NCI-H2107 treated with DMSO at 0.1 percent for 48 hours (cell line): Measurements from ENCODE around the gene ETF1.
"Not testable (repeated sequence)": the region's sequence is repeated elsewhere in the genome, so short reads cannot be mapped to it uniquely, and the experiment has no call there.

Experiments
- DNase-seq: peaks from one replicate; lab custom pipeline; 2025; ENCODE audit not compliant: unreplicated experiment; lab: John Stamatoyannopoulos, UW

The ETF1 gene

DNA sequence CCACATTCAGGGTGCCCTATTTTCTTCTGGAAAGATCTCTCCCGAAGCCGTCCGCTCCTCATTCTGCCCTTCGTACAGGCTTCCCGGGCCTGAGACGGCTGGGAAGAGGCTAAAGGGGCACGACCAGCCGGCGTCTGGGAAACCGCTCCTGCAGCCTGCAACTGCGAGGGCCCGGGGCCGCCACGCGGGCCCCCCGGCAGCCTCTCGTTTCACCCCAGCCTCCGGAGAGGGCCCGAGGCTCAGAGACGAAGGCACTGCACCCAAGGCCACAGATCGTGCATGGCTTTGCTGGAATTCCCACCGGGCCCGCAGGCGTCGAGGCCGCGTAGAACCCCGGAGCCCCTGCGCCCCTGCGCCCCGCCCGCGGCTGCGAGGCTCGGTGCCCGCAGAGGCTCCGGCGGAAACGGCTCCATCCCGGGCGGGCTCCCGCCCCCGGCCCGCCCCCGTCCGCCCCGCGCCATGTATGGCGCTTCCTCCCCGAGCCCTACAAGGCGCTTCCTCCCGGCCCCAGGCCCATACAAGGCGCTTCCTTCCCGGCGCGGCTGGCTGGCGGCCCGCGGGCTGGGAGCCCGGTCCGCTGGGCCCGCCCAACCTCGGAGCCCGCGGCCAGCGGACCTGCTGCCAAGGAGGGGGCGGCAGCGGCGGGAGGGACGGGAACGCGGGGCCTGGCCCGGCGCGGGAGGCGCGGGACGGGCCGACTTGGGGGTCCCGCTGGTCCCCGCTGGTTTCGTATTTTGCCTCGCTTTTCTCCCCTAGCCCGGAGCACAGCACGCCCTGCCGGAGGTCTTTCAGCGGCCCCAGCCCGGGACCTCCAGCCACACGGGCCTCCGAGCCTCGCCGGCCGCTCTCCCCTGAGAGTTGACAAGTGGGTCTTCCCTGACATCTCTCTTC lies 51.1 kb downstream of the ETF1 start:
- DNase-seq = no peak

DNA sequence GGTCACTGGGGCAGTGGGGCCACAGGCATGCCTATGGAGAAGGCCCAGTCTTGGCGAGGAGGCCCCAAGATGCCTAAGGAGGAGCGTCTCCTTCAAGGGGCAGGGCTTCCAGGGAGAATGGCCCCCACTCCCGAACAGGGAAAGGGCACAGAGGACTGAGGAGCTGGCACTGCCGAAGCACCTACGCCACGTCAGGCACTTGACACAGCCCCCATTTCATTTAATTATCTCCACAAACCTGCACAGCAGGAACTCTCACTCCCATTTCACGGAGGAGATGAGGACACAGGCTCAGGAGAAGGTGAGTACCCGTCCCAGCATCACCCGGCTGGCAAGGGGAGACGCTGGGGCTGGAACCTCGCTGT lies 51.8 kb downstream of the ETF1 start:
- no peak for DNase-seq

DNA sequence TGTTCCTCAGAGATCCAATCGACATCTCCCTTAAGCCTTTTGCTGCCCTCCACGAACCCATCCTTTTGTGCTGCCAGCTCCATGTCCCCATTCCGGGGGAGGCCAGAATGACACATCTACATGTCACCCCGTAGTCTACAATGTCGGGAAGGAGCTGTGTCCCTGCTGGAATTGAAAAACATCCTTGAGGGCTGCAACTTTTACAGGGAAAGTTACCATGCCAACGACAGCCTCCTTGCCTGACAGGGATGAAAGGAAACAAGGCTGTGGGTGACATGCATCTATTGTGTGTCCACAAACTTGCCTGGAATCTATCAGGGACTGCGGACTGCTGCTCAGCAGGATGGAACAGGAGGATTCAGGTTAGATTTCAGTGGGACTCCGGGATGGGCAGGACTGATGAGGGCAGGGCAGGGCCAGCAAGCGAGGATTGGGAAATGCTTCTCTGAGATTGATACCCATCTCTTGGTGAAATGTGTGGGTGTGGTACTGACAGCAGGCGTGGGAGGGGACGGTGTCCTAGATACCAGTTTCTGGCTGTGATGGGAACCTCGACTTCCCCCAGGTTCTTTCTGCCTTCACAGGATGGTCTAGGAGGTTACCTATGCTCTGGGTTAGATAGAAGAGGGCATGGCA lies 52.3 kb downstream of the ETF1 start:
- no peak for DNase-seq

DNA sequence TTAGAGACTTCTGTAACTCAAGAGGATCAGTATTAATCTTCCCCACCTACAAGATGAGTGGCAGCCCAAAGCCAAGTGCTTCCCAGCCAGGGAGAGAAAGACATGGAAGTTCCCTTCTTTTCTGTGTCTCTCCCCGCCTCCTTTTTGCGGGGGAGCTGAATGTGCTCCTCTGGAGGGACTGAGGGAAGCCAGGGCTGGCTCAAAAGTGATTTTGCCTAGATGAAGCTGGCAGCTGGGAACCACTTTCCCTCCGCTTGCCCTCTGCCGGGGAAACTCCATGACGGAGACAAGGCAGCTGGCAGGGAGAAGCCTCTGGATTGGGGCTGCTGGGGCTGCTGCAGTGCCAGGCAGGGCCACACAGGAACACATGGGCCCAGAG lies 53.4 kb downstream of the ETF1 start:
- DNase-seq = no peak

DNA sequence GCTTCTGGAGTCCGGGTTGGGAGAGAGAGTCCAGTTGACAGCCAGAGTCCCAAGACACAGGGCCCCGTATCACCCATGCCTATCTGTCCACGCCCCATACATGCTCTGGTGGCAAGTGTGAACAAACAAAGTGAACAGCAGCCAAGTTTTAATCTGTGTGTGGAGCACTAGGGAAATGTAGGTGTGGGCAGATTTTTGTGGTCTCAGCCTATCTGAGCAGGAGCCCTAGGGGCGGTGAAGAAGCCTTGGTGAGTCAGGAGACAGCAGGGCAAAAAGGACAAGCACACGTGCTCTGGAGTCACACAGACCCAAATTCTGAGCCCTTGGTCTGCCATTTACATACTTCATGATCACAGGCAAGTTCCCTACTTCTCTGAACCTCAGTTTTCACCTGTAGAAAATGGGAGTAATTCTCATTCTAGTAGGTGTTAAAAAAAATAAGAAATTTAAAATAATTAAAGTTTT lies 54.5 kb downstream of the ETF1 start:
- DNase-seq = no peak

DNA sequence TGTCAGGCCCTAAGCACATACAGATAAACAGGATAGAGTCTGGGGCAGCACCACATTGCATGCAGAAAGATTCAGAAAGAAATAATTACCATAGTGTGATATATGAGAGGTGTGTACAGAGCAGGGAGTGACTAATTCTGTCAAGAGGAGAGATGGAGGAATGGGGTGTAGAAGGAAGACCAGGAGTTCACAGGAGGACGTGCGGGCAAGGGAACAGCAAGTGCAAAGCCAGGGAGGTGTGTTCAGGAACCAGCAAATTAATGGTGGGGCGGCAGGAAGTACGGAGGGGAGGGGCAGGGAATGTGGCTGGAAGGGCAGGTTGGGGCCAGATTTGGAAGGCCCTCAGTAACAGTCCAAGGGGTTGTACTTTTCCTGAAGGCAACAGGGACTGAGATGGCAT lies 60.4 kb downstream of the ETF1 start:
- no peak for DNase-seq

DNA sequence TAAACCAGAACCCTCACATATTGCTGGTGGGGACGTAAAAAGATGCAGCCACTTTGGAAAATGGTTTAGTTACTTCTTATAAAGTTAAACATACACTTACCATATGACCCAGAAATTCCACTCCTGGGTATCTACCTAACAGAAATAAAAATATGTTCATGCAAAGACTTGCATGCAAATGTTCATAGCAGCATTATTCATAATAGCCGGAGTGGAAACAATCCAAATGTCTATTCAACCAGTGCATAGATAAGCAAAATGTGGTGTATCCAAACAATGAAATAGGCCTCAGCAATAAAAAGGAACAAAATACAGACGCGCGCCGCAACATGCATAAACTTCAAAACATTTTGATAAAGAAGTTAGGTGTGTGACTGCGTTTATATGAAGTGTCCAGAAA lies 66.1 kb downstream of the ETF1 start:
- no peak for DNase-seq

DNA sequence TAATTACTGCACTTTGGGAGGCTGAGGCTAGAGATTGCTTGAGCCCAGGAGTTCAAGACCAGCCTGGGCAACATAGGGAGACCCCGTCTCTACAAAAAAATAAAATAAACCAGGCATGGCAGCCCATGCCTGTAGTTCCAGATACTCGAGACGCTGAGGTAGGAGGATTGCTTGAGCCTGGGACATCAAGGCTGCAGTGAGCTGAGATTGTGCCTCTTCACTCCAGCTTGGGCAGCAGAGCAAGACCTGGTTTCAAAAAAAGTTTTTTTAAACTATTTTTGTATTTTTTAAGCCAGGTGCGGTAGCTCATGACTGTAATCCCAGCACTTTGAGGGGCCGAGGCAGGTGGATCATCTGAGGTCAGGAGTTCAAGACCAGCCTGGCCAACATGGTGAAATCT lies 69.9 kb downstream of the ETF1 start:
- not testable (repeated sequence) for DNase-seq

DNA sequence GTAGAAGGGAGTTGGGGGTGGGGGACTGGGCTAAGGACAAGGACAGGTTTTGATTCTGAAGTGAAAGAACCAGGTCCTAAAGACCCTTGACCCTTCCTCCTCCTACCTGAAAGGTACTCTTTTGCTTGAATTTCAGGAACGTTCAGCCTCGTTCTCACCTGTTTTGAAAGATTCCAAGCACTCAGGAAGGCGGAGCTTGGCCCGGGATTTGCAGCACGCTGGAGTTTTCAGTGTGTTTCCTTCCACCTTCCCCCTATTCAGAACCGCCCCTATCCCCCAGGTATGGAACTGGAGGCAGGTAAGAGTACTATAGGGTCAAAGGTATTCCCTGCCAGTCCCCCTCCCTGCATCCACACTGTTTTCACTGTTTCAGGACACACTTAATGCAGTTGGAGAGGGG lies 70.7 kb downstream of the ETF1 start:
- no peak for DNase-seq

DNA sequence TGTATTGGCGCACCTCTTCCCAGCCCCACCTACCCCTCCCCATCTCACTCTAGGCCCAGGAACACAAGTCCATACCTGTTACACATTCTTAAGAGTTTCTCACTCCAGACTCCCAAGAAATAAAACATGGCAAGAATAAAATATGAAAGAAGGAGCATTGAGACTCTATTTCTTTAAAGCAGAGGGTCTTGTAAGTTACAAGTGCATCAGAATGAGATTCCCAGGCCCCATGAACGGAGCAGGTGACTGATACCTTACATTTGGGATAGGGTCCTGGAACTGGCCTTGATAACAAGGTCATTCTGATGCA lies 72.0 kb downstream of the ETF1 start:
- no peak for DNase-seq

DNA sequence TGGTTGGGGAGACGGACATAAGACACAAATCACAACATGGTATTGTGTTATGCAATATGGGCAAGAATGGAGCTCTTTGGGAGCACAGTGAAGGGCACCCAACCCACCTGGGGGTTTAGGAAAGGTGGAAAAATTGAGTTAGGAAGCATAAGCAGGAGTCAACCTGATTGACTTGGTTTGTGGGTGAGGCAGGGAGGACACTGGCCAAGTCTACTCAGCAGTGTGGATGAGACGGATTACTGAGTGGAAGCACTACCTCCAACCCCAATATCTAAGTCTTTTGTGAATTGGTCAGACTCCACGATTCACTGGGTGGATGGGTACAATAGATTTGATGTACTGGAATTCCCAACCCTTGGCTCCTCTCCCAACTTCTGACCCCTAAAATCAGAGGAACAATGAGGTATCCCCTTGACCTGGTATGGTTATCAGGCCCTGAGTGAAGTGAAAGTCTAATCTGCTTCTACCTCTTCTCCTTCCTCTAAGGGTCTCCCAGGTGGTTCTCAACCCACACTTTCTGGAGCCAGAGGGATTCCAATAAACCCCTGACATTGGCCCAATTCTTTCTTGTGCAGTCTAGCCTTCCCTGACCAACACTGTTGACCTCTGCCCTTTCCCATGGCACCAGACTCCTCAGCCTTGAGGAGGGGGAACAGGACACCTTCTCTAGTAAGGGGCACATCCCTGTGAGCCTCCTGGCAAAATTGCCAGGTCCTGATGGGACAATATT lies 72.5 kb downstream of the ETF1 start:
- no peak for DNase-seq

DNA sequence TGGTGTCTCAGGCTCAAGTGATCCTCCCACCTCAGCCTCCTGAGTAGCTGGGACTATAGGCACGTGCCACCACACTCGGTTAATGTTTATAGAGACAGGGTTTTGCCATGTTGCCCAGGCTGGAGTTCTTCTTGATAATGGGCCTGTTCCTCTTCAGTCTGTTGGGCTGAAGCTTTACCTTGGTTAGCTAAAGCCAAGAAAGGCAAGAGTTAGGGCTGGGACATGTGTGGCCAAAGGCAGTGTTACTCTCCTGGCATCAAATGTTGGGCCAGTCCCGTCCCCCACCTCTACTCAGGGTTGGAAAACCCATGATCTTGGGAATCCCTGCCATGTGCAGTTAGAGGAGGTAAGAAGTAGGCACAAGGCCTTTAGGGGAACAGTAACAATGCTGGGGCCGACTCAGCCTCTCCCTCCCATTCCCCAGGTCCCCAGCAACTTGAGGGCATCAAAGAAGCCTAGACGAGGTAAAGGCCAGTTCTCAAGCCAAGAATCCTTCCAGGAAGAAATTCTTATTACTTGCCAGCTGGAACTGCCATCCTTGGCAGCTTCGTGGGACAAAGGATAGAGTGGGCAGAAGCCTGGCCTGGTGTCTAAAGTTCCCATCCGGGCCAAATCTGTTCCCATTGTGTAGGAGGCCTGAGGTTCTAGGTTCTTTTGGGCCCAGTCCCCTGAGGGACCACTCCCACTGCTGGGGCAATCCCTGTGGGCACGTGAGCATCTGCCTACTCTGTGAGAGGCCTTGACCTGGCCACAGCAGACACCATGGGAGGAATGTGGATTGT lies 73.3 kb downstream of the ETF1 start:
- no peak for DNase-seq

DNA sequence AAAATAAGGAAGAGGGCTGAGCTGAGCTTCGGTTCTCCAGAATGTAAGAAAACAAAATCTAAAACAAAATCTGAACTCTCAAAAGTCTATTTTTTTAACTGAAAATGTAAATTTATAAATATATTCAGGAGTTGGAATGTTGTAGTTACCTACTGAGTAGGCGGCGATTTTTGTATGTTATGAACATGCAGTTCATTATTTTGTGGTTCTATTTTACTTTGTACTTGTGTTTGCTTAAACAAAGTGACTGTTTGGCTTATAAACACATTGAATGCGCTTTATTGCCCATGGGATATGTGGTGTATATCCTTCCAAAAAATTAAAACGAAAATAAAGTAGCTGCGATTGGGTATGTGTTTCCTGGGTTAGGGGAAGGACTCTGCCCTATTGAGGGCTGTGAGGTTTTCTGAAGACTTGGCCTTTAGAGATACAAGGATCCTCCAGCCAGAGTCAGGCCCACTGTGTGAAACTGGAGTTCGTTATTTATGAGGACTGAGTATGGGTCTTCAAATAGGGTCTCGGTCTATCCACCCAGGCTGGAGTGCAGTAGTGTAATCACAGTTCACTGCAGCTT lies 74.0 kb downstream of the ETF1 start:
- DNase-seq = no peak

DNA sequence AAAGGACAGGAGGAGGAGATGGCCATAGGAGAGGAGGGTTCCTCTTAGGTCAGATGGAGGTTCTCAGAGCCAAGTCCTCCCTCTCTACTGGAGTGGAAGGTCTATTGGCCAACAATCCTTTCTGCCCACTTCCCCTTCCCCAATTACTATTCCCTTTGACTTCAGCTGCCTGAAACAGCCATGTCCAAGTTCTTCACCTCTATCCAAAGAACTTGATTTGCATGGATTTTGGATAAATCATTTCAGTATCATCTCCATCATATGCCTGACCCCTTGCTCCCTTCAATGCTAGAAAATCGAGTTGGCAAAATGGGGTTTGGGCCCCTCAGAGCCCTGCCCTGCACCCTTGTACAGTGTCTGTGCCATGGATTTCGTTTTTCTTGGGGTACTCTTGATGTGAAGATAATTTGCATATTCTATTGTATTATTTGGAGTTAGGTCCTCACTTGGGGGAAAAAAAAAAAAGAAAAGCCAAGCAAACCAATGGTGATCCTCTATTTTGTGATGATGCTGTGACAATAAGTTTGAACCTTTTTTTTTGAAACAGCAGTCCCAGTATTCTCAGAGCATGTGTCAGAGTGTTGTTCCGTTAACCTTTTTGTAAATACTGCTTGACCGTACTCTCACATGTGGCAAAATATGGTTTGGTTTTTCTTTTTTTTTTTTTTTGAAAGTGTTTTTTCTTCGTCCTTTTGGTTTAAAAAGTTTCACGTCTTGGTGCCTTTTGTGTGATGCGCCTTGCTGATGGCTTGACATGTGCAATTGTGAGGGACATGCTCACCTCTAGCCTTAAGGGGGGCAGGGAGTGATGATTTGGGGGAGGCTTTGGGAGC lies 74.7 kb downstream of the ETF1 start:
- DNase-seq = no peak

DNA sequence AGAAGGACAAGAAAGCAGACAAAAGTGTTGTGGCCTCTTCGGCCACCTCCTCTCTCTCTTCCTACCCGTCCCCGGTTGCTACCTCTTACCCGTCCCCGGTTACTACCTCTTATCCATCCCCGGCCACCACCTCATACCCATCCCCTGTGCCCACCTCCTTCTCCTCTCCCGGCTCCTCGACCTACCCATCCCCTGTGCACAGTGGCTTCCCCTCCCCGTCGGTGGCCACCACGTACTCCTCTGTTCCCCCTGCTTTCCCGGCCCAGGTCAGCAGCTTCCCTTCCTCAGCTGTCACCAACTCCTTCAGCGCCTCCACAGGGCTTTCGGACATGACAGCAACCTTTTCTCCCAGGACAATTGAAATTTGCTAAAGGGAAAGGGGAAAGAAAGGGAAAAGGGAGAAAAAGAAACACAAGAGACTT lies 75.3 kb downstream of the ETF1 start:
- no peak for DNase-seq

DNA sequence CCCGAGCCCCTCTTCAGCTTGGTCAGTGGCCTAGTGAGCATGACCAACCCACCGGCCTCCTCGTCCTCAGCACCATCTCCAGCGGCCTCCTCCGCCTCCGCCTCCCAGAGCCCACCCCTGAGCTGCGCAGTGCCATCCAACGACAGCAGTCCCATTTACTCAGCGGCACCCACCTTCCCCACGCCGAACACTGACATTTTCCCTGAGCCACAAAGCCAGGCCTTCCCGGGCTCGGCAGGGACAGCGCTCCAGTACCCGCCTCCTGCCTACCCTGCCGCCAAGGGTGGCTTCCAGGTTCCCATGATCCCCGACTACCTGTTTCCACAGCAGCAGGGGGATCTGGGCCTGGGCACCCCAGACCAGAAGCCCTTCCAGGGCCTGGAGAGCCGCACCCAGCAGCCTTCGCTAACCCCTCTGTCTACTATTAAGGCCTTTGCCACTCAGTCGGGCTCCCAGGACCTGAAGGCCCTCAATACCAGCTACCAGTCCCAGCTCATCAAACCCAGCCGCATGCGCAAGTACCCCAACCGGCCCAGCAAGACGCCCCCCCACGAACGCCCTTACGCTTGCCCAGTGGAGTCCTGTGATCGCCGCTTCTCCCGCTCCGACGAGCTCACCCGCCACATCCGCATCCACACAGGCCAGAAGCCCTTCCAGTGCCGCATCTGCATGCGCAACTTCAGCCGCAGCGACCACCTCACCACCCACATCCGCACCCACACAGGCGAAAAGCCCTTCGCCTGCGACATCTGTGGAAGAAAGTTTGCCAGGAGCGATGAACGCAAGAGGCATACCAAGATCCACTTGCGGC lies 75.9 kb downstream of the ETF1 start:
- no peak for DNase-seq

DNA sequence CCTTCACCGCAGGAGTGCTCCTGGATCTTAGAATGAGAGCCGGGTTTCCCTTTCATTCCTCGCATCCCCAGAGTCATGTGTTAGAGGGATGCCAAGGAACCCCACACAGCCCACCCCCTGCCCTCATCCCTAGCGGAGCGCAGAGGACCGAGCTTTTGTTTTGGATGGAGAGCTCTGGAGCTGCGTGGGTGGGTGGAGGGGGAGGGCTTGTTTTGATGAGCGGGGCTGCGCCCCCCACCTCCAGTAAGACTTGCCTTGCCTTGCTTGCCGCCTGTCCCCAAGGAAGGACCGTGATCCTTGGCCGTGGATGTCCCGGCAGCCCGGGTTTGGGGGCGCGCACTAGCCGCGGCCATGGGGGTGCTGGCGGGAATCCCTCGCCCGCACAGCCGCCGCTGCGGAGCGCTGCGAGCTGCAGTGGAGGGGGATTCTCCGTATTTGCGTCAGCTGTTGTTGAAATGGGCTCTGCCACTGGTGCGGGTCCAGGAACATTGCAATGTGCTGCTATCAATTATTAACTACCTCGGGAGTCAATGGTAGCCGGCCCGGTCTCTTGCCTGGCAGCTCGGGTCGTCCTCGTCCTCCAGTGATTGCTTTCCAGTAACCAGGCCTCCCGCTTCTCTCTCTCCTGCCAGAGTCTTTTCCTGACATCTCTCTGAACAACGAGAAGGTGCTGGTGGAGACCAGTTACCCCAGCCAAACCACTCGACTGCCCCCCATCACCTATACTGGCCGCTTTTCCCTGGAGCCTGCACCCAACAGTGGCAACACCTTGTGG lies 76.7 kb downstream of the ETF1 start:
- no peak for DNase-seq

DNA sequence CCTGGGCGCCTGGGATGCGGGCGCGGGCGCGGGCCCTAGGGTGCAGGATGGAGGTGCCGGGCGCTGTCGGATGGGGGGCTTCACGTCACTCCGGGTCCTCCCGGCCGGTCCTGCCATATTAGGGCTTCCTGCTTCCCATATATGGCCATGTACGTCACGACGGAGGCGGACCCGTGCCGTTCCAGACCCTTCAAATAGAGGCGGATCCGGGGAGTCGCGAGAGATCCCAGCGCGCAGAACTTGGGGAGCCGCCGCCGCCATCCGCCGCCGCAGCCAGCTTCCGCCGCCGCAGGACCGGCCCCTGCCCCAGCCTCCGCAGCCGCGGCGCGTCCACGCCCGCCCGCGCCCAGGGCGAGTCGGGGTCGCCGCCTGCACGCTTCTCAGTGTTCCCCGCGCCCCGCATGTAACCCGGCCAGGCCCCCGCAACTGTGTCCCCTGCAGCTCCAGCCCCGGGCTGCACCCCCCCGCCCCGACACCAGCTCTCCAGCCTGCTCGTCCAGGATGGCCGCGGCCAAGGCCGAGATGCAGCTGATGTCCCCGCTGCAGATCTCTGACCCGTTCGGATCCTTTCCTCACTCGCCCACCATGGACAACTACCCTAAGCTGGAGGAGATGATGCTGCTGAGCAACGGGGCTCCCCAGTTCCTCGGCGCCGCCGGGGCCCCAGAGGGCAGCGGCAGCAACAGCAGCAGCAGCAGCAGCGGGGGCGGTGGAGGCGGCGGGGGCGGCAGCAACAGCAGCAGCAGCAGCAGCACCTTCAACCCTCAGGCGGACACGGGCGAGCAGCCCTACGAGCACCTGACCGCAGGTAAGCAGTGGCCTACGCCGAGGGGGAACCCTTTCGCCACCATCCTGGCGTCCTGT lies 77.5 kb downstream of the ETF1 start, which contains the start of gene EGR1:
EGR1 (plus strand) TSS at position 219 of the 864 bp plus-strand sequence; CDS start at position 502, 283 bp downstream.
- DNase-seq = peak; percentile 55
